ENCODE measurements around the gene TRAF3. TPM values are rescaled to one million over a fixed set of nuclear protein-coding genes. Genes with fewer than 3 reads are reported as not detected.

TRAF3 gene
- total and polyA plus RNA-seq, 5 donors = 3.9 to 15.4 (median 11.4) TPM

GRCh38 chr14:102940729-102941362 is 163.6 kb downstream of the TRAF3 start:
- Histone ChIP-seq H3K9me3 (ENCODE audit: control insufficient read depth, low read length) (no peaks in the 10 kb centered on the region), H3K4me3 (ENCODE audit: low read length) (no peak overlapping the region), H3K4me1 (ENCODE audit: control insufficient read depth, insufficient read depth, low read length) (no peaks in the 10 kb centered on the region), H3K27ac (ENCODE audit: low read length) (no peak overlapping the region), H3K27me3 (ENCODE audit: control insufficient read depth, insufficient read depth) (no peaks in the 10 kb centered on the region)
- intact Hi-C loops (cut with DNase I) = no loop called here
- ATAC-seq = no peak
- DNase-seq = peak in 1 of 3 donors; percentile 42
- WGBS = 75% methylated on average over 19 of the region's 19 CpGs

GRCh38 chr14:102941419-102942011 is 164.3 kb downstream of the TRAF3 start:
- intact Hi-C loops (cut with DNase I) = no loop called here
- no peak overlapping the region for H3K27ac ChIP-seq (ENCODE audit: low read length)
- DNase-seq (no peak), ATAC-seq (no peak)
- no peaks in the 10 kb centered on the region for H3K27me3 ChIP-seq (ENCODE audit: control insufficient read depth, insufficient read depth)
- 64% methylated on average over 10 of the region's 10 CpGs for WGBS
- H3K4me1 ChIP-seq (ENCODE audit: control insufficient read depth, insufficient read depth, low read length) = no peaks in the 10 kb centered on the region
- no peak overlapping the region for H3K4me3 ChIP-seq (ENCODE audit: low read length)
- no peaks in the 10 kb centered on the region for H3K9me3 ChIP-seq (ENCODE audit: control insufficient read depth, low read length)

GRCh38 chr14:102942069-102942468 is 164.8 kb downstream of the TRAF3 start:
- H3K9me3 ChIP-seq (ENCODE audit: control insufficient read depth, low read length) = no peaks in the 10 kb centered on the region
- no peaks in the 10 kb centered on the region for H3K27me3 ChIP-seq (ENCODE audit: control insufficient read depth, insufficient read depth)
- no peak overlapping the region for H3K4me3 ChIP-seq (ENCODE audit: low read length)
- no peaks in the 10 kb centered on the region for H3K4me1 ChIP-seq (ENCODE audit: control insufficient read depth, insufficient read depth, low read length)
- no peak overlapping the region for H3K27ac ChIP-seq (ENCODE audit: low read length)
- ATAC-seq (peak in 1 of 2 donors; percentile 6), DNase-seq (no peak)
- 86% methylated on average over 13 of the region's 13 CpGs for WGBS
- intact Hi-C loops (cut with DNase I) = no loop called here

GRCh38 chr14:102943454-102943853 is 166.2 kb downstream of the TRAF3 start:
- 88% methylated on average over 16 of the region's 16 CpGs for WGBS
- H3K27ac ChIP-seq (ENCODE audit: low read length) = no peak overlapping the region
- ATAC-seq (no peak), DNase-seq (no peak)
- H3K4me3 ChIP-seq (ENCODE audit: low read length) = no peak overlapping the region
- H3K9me3 ChIP-seq (ENCODE audit: control insufficient read depth, low read length) = no peaks in the 10 kb centered on the region
- H3K27me3 ChIP-seq (ENCODE audit: control insufficient read depth, insufficient read depth) = no peaks in the 10 kb centered on the region
- no peaks in the 10 kb centered on the region for H3K4me1 ChIP-seq (ENCODE audit: control insufficient read depth, insufficient read depth, low read length)
- intact Hi-C loops (cut with DNase I) = no loop called here

GRCh38 chr14:102943979-102944378 is 166.7 kb downstream of the TRAF3 start:
- H3K27ac ChIP-seq (ENCODE audit: low read length) = no peak overlapping the region
- intact Hi-C loops (cut with DNase I) = no loop called here
- H3K27me3 ChIP-seq (ENCODE audit: control insufficient read depth, insufficient read depth) = no peaks in the 10 kb centered on the region
- ATAC-seq (no peak), DNase-seq (no peak)
- no peaks in the 10 kb centered on the region for H3K9me3 ChIP-seq (ENCODE audit: control insufficient read depth, low read length)
- no peak overlapping the region for H3K4me3 ChIP-seq (ENCODE audit: low read length)
- WGBS = 93% methylated on average over 15 of the region's 15 CpGs
- H3K4me1 ChIP-seq (ENCODE audit: control insufficient read depth, insufficient read depth, low read length) = no peaks in the 10 kb centered on the region

GRCh38 chr14:102944448-102945330 is 167.4 kb downstream of the TRAF3 start:
- Histone ChIP-seq H3K27ac (ENCODE audit: low read length) (no peak overlapping the region), H3K4me1 (ENCODE audit: control insufficient read depth, insufficient read depth, low read length) (no peaks in the 10 kb centered on the region), H3K4me3 (ENCODE audit: low read length) (no peak overlapping the region), H3K9me3 (ENCODE audit: control insufficient read depth, low read length) (no peaks in the 10 kb centered on the region), H3K27me3 (ENCODE audit: control insufficient read depth, insufficient read depth) (no peaks in the 10 kb centered on the region)
- 92% methylated on average over 36 of the region's 36 CpGs for WGBS
- ATAC-seq (peak in 1 of 2 donors; percentile 4), DNase-seq (peak in 1 of 3 donors; percentile 48)
- intact Hi-C loops (cut with DNase I) = no loop called here

GRCh38 chr14:102945346-102946130 is 168.3 kb downstream of the TRAF3 start:
- no peaks in the 10 kb centered on the region for H3K27me3 ChIP-seq (ENCODE audit: control insufficient read depth, insufficient read depth)
- no peaks in the 10 kb centered on the region for H3K9me3 ChIP-seq (ENCODE audit: control insufficient read depth, low read length)
- no peak overlapping the region for H3K4me3 ChIP-seq (ENCODE audit: low read length)
- DNase-seq = peak in 2 of 3 donors; percentile 10 to 40
- no peak overlapping the region for H3K27ac ChIP-seq (ENCODE audit: low read length)
- H3K4me1 ChIP-seq (ENCODE audit: control insufficient read depth, insufficient read depth, low read length) = no peaks in the 10 kb centered on the region
- no peak for ATAC-seq
- 87% methylated on average over 29 of the region's 29 CpGs for WGBS
- intact Hi-C loops (cut with DNase I) = no loop called here

- WGBS = 91% methylated on average over 27 of the region's 27 CpGs
- Histone ChIP-seq H3K4me3 (ENCODE audit: low read length) (no peak overlapping the region), H3K9me3 (ENCODE audit: control insufficient read depth, low read length) (no peaks in the 10 kb centered on the region), H3K27me3 (ENCODE audit: control insufficient read depth, insufficient read depth) (no peaks in the 10 kb centered on the region), H3K27ac (ENCODE audit: low read length) (no peak overlapping the region), H3K4me1 (ENCODE audit: control insufficient read depth, insufficient read depth, low read length) (no peaks in the 10 kb centered on the region)
- intact Hi-C loops (cut with DNase I) = no loop called here
- no peak for DNase-seq
- ATAC-seq = no peak
These were observed 170.3 kb downstream of the TRAF3 start for GRCh38 chr14:102947321-102948103.

- ATAC-seq (no peak), DNase-seq (no peak)
- 79% methylated on average over 9 of the region's 9 CpGs for WGBS
- no peak overlapping the region for H3K4me3 ChIP-seq (ENCODE audit: low read length)
- H3K4me1 ChIP-seq (ENCODE audit: control insufficient read depth, insufficient read depth, low read length) = no peaks in the 10 kb centered on the region
- no peak overlapping the region for H3K27ac ChIP-seq (ENCODE audit: low read length)
- no peaks in the 10 kb centered on the region for H3K9me3 ChIP-seq (ENCODE audit: control insufficient read depth, low read length)
- intact Hi-C loops (cut with DNase I) = no loop called here
- no peaks in the 10 kb centered on the region for H3K27me3 ChIP-seq (ENCODE audit: control insufficient read depth, insufficient read depth)
These were observed 171.4 kb downstream of the TRAF3 start for GRCh38 chr14:102948698-102949061.

- WGBS = 77% methylated on average over 28 of the region's 28 CpGs
- DNase-seq = no peak
- intact Hi-C loops (cut with DNase I) = no loop called here
- Histone ChIP-seq H3K27me3 (ENCODE audit: control insufficient read depth, insufficient read depth) (no peaks in the 10 kb centered on the region), H3K4me3 (ENCODE audit: low read length) (no peak overlapping the region), H3K4me1 (ENCODE audit: control insufficient read depth, insufficient read depth, low read length) (no peaks in the 10 kb centered on the region), H3K9me3 (ENCODE audit: control insufficient read depth, low read length) (no peaks in the 10 kb centered on the region), H3K27ac (ENCODE audit: low read length) (no peak overlapping the region)
- ATAC-seq = no peak
These were observed 172.0 kb downstream of the TRAF3 start for GRCh38 chr14:102949062-102949800.

Data from right cardiac atrium (tissue), 5 donors.